ENCODE results near the gene AASDH.

AASDH gene

DNA sequence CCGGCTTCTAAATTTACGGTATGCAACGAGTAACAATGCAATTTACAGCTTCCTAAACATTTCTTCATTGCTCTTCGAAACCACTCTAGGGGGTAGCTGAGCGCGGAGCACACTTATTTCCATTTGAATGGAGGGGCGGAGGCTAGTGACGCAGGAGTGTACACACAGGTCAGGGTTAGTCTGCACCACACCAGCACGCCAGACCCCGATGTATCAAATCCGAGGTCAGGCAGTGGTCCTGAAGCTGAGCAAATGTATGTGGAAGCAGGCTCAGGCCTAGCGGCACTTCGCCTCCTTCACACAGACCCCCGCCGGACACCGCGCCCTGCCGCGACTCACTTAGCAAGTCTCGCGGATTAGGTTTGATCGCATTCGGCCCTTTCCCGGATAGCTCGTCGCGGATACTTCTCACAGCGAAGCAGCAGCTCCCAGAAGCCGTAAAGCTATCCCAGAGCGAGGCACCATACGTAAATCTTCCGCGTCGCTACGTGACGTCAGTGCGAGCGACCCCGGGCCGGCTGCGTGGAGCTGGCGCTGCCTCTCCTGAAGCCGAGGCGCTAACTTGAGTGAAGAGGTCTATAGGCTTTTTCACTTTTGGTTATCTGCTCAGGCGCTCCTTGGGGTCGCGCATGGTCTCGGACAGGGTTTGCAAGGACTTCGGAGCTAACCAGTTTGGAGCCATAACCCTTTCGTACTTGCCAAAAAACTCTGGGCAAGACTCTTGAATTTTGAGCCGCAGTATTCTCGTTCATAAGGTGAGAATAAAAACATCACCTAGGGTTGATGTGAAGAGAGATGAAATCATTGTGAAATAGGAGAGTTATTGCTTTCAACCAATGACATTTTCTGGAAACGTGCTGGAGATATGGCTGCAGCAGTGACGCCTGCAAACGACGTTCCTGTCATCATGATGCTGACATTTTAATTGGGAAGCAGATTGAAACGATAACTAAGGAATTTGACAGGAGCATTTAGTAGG lies at the start of gene AASDH:
Gene AASDH (minus strand): TSS at position 469 of the 979 bp plus-strand sequence. CDS start 3,192 bp downstream, outside the sequence.
- DNase-seq, result peak; percentile 70

- peak; percentile 92 for DNase-seq
These were observed 48.0 kb upstream of the AASDH start, which contains the start of gene PPAT for GRCh38 chr4:56435140-56435926. Gene PPAT (minus strand): TSS chr4:56435615. CDS start chr4:56435477, 138 bp downstream.

DNA sequence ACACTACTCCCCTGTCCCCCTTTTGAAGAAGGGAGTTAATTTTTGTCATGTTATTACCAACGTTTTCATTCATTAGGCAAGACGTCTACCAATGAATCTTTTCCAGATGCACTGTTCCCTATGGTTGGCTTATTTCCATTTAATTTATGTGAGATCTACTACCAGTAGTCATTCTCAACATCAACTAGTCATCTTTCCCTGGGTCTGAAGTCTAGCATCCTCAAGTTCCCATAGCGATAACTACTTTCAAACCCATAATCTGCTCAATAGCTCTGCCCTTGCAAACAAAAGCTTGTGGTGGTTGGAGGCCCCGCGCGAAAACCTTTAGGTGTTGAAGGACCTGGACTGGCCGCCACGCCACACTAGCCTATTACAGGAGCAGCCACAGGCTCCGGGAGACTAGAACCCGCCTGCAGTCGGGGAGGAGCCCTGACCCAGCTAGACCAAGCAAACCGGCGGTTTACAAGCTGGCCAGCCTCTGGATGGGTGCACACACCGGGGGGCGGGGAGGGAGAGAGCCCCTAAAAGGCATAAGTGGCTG lies 47.4 kb upstream of the AASDH start:
- DNase-seq, result no peak

- no peak for DNase-seq
These were observed 46.0 kb upstream of the AASDH start for GRCh38 chr4:56433280-56433679.

DNA sequence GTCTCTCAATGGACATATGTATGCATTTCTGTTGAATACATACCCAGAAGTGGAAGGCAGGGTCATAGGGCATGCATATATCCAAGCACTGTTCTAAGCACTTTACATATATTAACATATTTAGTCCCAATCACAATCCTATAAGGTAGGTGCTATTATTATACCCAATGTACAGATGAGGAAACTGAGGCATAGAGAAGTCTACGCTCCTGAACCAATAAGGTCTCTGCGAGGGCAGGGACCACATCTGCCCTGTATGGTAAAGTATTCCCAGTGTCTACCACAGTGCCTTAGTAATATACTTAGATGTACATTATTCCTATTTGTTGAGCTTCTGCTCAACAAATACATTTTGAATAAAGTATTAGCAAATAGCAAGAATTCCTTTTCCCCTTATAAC lies 42.9 kb upstream of the AASDH start:
- no peak for DNase-seq

DNA sequence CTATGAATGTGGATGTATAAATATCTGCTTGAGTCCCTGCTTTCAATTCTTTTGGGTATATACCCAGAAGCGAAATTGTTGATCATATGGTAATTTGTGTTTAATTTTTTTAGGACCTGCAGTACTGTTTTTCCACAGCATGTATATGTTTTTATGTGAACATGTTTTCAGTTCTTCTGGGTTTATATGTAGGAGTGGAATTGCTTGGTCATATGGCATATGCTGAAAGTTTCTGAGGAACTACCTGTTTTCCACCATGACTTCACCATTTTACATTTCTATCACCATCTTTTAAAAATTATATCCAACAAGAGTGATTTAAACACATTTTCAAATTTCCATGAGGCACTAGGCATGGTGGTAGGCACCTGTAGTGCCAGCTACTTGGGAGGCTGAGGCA lies 39.9 kb upstream of the AASDH start:
- DNase-seq, result no peak

- no peak for DNase-seq
These were observed 39.0 kb upstream of the AASDH start for GRCh38 chr4:56426273-56426672.

DNA sequence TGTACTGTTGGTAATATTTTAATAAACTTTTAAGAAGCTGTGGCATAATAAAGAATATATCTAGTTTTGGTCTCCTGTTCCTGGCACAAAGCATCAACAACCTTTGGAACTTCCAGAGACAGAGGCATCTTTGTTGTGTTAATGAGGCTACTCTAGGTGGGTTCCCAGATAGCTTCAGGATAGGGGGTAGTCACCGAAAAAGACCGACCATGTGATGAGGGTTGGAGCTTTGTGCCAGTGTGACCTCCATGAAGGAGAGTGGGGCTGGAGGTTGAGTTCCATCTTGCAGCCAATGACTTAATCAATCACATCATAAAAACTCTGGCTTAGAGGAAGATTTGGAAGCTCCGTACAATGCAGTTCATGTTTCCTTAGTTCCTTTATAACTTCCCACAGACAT lies 38.2 kb upstream of the AASDH start:
- DNase-seq, result no peak

- DNase-seq, result no peak
These were observed 37.6 kb upstream of the AASDH start for GRCh38 chr4:56424697-56425514.

DNA sequence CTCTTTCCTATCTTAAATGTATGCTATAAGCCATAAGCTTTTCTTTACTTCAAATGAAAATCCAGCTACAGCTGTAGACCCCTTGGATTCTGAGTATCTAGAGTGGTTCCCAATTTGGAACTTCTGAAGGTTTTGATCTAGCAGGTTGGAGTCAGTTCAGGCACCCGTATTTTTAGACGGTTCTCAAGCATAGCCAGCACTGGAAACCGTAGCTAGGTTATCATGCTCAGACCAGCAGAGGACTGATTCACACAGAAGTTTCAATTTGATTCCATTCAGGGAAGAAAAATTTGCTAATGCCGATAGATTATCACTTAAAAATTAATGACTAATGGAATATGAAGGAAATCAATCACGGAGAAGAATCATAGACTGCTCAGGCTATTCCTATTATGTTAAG lies 36.9 kb upstream of the AASDH start:
- no peak for DNase-seq

DNA sequence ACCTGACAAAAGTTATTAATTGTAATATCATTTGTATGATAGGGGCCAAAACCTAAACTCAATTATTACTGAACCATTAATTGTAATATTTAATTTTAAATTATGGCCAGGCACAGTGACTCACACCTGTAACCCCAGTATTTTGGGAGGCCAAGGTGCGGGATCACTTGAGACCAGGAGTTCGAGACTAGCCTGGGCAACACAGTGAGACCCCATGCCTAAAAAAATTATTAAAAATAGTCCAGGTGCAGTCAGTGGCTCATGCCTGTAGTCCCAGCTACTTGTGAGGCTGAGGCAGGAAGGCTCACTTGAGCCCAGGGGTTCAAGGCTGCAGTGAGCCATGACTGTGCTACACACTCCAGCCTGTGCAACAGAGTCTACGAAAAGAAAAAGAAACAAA lies 30.1 kb upstream of the AASDH start:
- DNase-seq, result no peak

- DNase-seq, result no peak
These were observed 29.1 kb upstream of the AASDH start for GRCh38 chr4:56416349-56416748.

GRCh38 chr4:56414135-56414670 lies 26.9 kb upstream of the AASDH start:
- no peak for DNase-seq

- no peak for DNase-seq
These were observed 23.2 kb upstream of the AASDH start for GRCh38 chr4:56410247-56411062.

GRCh38 chr4:56409511-56410090 lies 22.3 kb upstream of the AASDH start:
- DNase-seq, result no peak

- no peak for DNase-seq
These were observed 21.7 kb upstream of the AASDH start for GRCh38 chr4:56408978-56409377.

DNA sequence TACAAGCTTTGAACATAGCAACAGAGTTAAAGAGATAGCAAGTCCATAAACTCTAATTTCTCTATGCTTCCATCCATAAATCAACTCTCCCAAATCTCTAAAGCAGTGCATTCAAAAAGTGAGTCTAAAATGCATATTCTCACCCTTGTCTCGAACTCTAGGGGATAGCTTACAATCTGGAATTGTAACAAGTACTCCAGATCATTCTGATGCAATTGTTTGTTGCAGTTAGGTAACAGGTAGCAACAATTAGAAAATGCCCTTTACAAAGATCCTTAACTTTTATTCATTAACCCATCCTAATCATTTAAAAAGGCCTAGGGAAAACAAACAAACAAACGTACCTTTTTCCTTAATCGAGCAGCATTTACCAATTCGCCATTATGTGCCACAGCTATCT lies 18.9 kb upstream of the AASDH start:
- no peak for DNase-seq

- DNase-seq, result no peak
These were observed 17.7 kb upstream of the AASDH start for GRCh38 chr4:56405016-56405415.

DNA sequence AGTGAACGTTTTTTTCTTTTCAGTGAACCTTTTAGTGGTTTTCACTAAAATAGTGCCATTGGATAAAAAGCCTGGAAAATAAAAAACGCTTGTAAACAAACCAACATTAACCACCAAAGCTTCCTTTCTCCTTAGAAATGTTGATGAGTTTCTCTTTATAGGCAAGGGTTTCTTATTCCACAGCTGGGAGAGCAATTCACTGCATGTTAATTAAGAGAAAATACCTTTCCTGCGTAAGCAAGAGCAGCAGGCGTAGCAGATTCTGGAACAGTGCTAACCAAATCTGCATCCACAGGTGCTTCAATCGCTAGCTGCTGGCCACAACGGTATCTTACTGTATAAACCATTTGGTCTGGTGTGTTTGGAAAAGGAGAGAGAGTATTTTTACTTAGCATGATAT lies 13.3 kb upstream of the AASDH start:
- no peak for DNase-seq

DNA sequence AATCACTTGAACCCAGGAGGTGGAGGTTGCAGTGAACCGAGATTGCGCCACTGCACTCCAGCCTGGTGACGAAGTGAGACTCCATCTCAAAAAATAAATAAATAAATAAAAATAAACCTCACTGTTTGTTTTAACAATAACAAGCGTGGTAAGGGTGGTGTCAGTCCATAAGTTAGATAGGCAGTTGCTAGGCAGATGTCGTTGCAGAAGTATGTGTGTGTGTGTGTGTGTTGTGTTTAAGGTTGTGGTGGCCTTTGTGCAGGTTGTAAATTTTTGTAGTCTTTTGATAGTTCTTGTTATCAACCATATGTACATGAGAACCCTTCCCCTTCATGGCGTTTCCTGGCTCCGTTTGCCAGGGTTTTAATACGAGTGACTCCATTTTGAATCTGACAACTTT lies 4.0 kb upstream of the AASDH start:
- no peak for DNase-seq

GRCh38 chr4:56389558-56389957 lies 2.3 kb upstream of the AASDH start:
- DNase-seq, result no peak
